K562 (cell line): ENCODE measurements around the gene TTN. TPM values are rescaled to one million over a fixed set of nuclear protein-coding genes. Genes with fewer than 3 reads are reported as not detected.

Experiments used
- CEBPG ChIP-seq, 3 experiments: fragments of 200-800 bp in 1 of 3; sonication (Bioruptor generic) in 1 of 3; sonication (generic) in 1 of 3; formaldehyde crosslinking in 1 of 3; IDR thresholded peaks in 2 of 3; conservative IDR thresholded peaks in 1 of 3; 2 replicates each; pipeline versions ENCODE4 v1.6.1 to v1.8.0; 2016 to 2022; ENCODE audit warnings: missing compliant biosample characterization in 2 of 3, missing genetic modification characterization in 2 of 3, mild to moderate bottlenecking in 1 of 3, missing genetic modification reagents in 1 of 3
- COPS2 ChIP-seq: fragments of 450-650 bp; conservative IDR thresholded peaks from 2 replicates; pipeline ENCODE4 v1.6.1; 2016; ENCODE audit warnings: mild to moderate bottlenecking, moderate library complexity
- HDAC8 ChIP-seq: fragments of 450-650 bp; IDR thresholded peaks from 2 replicates; pipeline ENCODE4 v1.6.1; 2016; ENCODE audit warnings: mild to moderate bottlenecking, missing genetic modification characterization, moderate library complexity, missing compliant biosample characterization
- KAT7 ChIP-seq: sonication (generic); formaldehyde crosslinking; IDR thresholded peaks from 2 replicates; pipeline ENCODE4 v1.8.0; 2022; ENCODE audit warnings: missing genetic modification reagents, mild to moderate bottlenecking, borderline replicate concordance
- KDM5B ChIP-seq: fragments of 200-600 bp; sonication (generic); IDR thresholded peaks from 2 replicates; pipeline ENCODE4 v1.6.1; 2012; ENCODE audit warnings: low read depth, mild to moderate bottlenecking, moderate library complexity, low read length, control low read depth, inconsistent platforms; ENCODE audit not compliant: insufficient replicate concordance
- NCOA6 ChIP-seq: fragments of 450-650 bp; IDR thresholded peaks from 2 replicates; pipeline ENCODE4 v1.6.1; 2017; ENCODE audit warnings: mild to moderate bottlenecking
- SP1 ChIP-seq: sonication (generic); formaldehyde crosslinking; IDR thresholded peaks from 2 replicates; pipeline ENCODE4 v1.8.1; 2022; ENCODE audit warnings: mild to moderate bottlenecking, missing genetic modification reagents
- polyA plus RNA-seq, 8 experiments: library from polyadenylated mRNA; depleted of rRNA in 4 of 8; stranded (reverse) in 5 of 8; unstranded in 3 of 8; fragments of >200 nt; fragmentation: Nextera tagmentation in 2 of 8; fragmentation: Illumina TruSeq in 1 of 8; extraction: Ambion mirVana in 2 of 8; extraction: Trizol in 1 of 8; gene quantifications; 2 replicates each; pipeline versions ENCODE4 v1.2.1 to v1.2.3, GENCODE V29; 2011 to 2014; ENCODE audit warnings: inconsistent platforms in 1 of 8, missing spikeins in 1 of 8
- total RNA-seq, 7 experiments: library from RNA; depleted of rRNA in 6 of 7; stranded (reverse); fragments of >200 nt in 6 of 7; fragmentation: Illumina TruSeq in 2 of 7; extraction: Trizol in 2 of 7; gene quantifications; 2 replicates each; pipeline versions ENCODE4 v1.2.1 to v1.2.3, GENCODE V29; 2011 to 2021; ENCODE audit warnings: low replicate concordance in 1 of 7
- TF ChIP-seq, protein P1 (sequence below): fragments of 450-650 bp; IDR thresholded peaks from 2 replicates; pipeline ENCODE4 v1.6.1; 2016; ENCODE audit warnings: borderline replicate concordance
- TF ChIP-seq, protein P2 (sequence below): IDR thresholded peaks from 3 replicates; pipeline ENCODE4 v1.6.1; 2011; ENCODE audit warnings: borderline replicate concordance, mild to moderate bottlenecking, moderate library complexity; ENCODE audit not compliant: insufficient read length; ENCODE audit errors: extremely low read depth

TTN gene
- total and polyA plus RNA-seq, 9 of the 15 experiments (the other 6 are each of a cell fraction or from before 2014, with no cell fraction given) = under 0.01 to 0.20 (median 0.04) TPM; not detected in 1

DNA sequence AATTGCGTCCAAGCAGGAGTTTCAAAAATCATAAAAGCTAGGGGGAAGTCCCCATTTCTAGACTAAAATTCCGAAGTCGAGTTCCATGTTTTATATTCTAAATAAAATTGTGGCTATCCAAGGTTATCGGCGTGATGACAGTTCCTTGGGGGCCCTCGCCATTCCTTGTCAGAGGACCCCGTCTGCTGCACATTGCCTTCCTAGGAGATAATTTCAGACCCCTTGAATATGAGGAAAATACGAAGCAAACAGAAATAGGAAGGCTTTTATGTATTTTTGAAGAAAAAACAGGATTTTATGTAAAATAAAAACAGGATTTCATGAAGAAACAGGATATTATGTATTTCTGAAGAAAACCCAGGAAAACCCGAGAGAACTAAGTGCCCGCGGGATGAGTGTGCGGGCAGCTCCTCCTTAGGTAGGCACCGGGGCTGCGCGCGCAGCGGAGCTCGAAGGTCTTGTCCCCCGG is 327.4 kb downstream of the TTN start (continued):
- TF ChIP-seq KAT7 (no peak), NCOA6 (no peak), KDM5B (no peak), COPS2 (no peak), CEBPG (CRISPR knock-in tag; IDR thresholded peaks at IDR 0.05) (no peak), CEBPG (tag; conservative IDR thresholded peaks at IDR 0.05 in 1 of 2, IDR thresholded peaks at IDR 0.05 in 1 of 2) (peak in 1 of 2 experiments; percentile 2; a peak in 1 of 4 replicates), SP1 (no peak; the same call in 1 of the 2 replicates), HDAC8 (tag) (no peak)
- TF ChIP-seq, protein P1, sequence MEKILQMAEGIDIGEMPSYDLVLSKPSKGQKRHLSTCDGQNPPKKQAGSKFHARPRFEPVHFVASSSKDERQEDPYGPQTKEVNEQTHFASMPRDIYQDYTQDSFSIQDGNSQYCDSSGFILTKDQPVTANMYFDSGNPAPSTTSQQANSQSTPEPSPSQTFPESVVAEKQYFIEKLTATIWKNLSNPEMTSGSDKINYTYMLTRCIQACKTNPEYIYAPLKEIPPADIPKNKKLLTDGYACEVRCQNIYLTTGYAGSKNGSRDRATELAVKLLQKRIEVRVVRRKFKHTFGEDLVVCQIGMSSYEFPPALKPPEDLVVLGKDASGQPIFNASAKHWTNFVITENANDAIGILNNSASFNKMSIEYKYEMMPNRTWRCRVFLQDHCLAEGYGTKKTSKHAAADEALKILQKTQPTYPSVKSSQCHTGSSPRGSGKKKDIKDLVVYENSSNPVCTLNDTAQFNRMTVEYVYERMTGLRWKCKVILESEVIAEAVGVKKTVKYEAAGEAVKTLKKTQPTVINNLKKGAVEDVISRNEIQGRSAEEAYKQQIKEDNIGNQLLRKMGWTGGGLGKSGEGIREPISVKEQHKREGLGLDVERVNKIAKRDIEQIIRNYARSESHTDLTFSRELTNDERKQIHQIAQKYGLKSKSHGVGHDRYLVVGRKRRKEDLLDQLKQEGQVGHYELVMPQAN = no peak
- TF ChIP-seq, protein P2, sequence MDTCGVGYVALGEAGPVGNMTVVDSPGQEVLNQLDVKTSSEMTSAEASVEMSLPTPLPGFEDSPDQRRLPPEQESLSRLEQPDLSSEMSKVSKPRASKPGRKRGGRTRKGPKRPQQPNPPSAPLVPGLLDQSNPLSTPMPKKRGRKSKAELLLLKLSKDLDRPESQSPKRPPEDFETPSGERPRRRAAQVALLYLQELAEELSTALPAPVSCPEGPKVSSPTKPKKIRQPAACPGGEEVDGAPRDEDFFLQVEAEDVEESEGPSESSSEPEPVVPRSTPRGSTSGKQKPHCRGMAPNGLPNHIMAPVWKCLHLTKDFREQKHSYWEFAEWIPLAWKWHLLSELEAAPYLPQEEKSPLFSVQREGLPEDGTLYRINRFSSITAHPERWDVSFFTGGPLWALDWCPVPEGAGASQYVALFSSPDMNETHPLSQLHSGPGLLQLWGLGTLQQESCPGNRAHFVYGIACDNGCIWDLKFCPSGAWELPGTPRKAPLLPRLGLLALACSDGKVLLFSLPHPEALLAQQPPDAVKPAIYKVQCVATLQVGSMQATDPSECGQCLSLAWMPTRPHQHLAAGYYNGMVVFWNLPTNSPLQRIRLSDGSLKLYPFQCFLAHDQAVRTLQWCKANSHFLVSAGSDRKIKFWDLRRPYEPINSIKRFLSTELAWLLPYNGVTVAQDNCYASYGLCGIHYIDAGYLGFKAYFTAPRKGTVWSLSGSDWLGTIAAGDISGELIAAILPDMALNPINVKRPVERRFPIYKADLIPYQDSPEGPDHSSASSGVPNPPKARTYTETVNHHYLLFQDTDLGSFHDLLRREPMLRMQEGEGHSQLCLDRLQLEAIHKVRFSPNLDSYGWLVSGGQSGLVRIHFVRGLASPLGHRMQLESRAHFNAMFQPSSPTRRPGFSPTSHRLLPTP = no peak
